Activated naive CD4-positive, alpha-beta T cell treated with anti-CD3 and anti-CD28 coated beads, Interleukin-2, amount 50 U/mL, for 24 hours (primary cell): ENCODE data around the gene HS6ST3.

ENCODE experiments used
- H3K27ac Mint-ChIP-seq: one replicate; pipeline ENCODE4 v1.8.0; 2021; ENCODE audit warnings: mild to moderate bottlenecking, mixed read lengths
- H3K27me3 Mint-ChIP-seq: one replicate; pipeline ENCODE4 v1.8.0; 2021; ENCODE audit warnings: mixed read lengths
- H3K36me3 Mint-ChIP-seq: one replicate; pipeline ENCODE4 v1.8.0; 2021; ENCODE audit warnings: mixed read lengths
- H3K4me1 Mint-ChIP-seq: one replicate; pipeline ENCODE4 v1.8.0; 2021; ENCODE audit warnings: mixed read lengths
- H3K4me3 Mint-ChIP-seq: one replicate; pipeline ENCODE4 v1.8.0; 2021; ENCODE audit warnings: mild to moderate bottlenecking, mixed read lengths
- H3K9me3 Mint-ChIP-seq: one replicate; pipeline ENCODE4 v1.8.0; 2021; ENCODE audit warnings: mixed read lengths

The HS6ST3 gene

DNA sequence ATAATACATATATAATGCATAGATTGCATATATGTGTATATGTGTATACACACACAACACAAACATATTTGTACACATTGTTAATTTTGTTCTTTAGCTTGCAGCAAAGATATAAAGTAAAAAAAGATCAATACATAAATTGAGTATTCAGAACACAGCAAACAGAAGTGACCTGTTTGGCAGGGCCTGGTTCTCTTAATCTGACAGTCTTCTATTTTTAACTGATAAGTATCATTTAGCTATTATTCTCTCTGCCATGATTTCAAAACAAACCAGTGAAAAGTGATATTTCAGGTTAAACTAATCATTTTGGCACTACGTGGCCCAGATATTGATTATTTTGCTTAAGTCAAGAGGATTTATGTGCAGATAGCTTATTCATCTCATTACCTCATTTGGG is 595.0 kb downstream of the HS6ST3 start:
- Mint-ChIP-seq H3K9me3 (peaks cover 9% of the 10 kb centered on the region), H3K36me3 (no peaks in the 10 kb centered on the region), H3K4me1 (no peaks in the 10 kb centered on the region), H3K27ac (no peak overlapping the region), H3K4me3 (no peak overlapping the region), H3K27me3 (no peaks in the 10 kb centered on the region)

DNA sequence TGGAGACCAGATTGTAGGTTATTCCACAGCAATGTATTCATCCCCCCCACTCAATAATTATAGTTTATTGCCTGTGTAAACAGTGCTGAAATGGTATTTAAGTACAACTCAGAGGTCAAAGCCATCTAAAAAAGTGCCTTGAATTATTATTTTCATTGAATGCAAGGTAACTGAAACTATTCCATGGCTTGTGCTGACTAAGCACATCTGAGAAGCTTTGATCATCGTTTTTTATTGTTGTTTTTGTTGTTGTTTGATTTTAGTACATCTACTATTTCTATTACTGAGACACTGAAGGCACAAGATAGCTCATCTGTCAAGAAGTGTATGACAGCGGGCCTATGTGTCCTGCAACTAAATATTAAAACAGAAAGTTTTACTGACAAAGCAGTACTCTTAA is 596.4 kb downstream of the HS6ST3 start:
- Mint-ChIP-seq H3K27me3 (no peaks in the 10 kb centered on the region), H3K27ac (no peak overlapping the region), H3K9me3 (peaks cover 9% of the 10 kb centered on the region), H3K36me3 (no peaks in the 10 kb centered on the region), H3K4me1 (no peaks in the 10 kb centered on the region), H3K4me3 (no peak overlapping the region)

DNA sequence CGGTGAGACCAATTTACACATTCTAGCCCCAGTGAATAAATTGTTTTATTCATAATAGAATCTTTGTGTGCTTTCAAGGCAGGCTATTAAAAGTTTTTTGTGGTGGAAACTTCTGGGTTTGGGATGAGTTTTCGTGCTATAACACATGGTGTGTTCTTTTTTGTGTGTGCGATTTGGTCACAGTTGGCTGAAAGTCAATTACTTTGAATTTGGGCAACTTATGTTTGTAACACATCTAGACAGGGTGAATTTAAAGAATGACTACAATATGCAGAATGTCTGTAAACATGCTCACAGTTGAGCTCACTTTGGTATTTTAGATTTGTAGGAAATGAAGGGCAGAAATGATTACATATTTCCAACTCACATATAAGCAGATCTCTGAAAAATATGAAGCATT is 597.3 kb downstream of the HS6ST3 start:
- Mint-ChIP-seq H3K4me3 (no peak overlapping the region), H3K36me3 (no peaks in the 10 kb centered on the region), H3K27ac (no peak overlapping the region)

DNA sequence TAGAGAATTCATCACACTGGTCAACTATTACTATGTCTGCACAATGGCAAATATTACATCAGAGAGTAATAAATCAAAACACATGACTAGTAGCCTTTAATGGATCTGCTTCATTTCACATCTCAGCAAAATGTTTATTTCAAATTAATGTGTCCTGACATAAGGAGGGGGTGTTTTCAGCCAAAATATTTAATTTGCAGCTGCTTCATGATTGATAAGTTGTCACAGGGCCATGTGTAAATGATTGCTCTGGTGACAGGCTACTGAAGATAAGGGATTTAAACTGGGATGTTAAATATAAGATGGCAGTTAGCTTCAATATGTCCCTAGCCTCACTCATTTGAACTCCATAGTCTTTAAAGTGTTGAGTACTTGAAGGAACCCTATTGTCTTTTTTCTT is 601.1 kb downstream of the HS6ST3 start:
- H3K36me3 Mint-ChIP-seq = no peaks in the 10 kb centered on the region
- H3K4me3 Mint-ChIP-seq = no peak overlapping the region
- no peaks in the 10 kb centered on the region for H3K27me3 Mint-ChIP-seq
- H3K4me1 Mint-ChIP-seq = no peaks in the 10 kb centered on the region
- H3K9me3 Mint-ChIP-seq = peaks cover 5% of the 10 kb centered on the region
- H3K27ac Mint-ChIP-seq = no peak overlapping the region

More for the DNA sequence above, 597.3 kb downstream of the HS6ST3 start:
- Mint-ChIP-seq H3K4me1 (no peaks in the 10 kb centered on the region), H3K9me3 (peaks cover 9% of the 10 kb centered on the region), H3K27me3 (no peaks in the 10 kb centered on the region)

DNA sequence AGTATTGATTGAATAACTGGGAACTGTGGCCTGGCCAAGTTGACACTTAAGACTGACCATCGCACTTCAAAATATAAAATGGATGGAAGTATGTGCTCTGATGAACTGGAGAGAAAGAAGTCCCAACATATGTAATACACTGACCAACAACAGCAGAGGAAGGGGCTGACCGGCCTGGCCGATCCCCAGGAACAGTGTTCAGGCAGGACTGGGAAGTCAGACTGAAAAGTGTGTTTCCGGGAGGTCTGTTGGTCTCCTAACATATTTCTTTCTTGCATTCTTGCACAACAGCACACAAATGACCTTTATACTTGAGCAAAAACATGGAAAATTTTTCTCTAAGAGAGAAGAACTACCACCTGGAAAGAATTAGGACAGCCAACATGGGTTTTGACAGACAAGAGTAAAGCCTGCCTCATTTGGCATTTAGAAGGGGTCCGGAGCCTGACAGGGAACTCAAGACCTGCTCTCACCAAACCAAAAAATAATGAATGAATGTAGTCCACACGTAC is 606.5 kb downstream of the HS6ST3 start:
- Mint-ChIP-seq H3K27ac (no peak overlapping the region), H3K4me1 (no peaks in the 10 kb centered on the region), H3K36me3 (no peaks in the 10 kb centered on the region), H3K9me3 (peaks cover 15% of the 10 kb centered on the region), H3K4me3 (no peak overlapping the region), H3K27me3 (no peaks in the 10 kb centered on the region)

DNA sequence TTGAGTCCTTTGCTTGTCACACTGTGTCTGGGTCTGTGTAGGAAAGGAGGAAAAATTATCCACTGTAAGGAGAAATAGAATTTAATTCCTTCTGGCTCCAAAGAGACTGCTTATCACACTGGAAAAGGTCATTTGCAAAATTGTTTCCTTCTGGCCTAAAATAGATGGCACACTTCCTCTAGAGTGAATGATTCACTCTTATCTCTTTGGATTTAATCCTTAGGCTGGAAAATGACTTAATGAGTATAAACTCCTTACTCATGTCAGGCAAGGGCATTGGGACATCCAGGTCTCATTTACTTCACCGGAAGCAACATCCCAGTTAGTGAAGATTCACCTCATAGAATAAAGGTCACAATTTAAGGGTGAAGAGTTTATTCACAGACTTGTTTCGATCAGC is 610.8 kb downstream of the HS6ST3 start:
- Mint-ChIP-seq H3K27ac (no peak overlapping the region), H3K4me3 (no peak overlapping the region)

DNA sequence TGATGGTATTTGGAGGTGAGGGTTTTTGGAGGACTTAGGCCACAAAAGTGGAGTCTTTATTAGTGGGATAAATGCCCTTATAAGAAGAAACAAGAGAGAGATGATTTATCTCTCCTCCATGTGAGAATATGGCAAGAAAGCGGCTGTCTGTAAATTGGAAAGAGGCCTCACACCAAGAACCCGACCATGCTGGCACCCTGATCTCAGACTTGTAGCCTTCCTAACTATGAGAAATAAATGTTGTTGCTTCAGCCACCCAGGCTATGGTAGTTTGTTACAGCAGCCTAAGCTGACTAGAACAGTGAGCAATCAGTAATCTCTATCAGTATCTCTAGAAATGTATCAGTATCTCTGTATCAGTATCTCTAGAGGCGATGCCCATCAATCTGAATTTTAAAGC is 617.2 kb downstream of the HS6ST3 start:
- H3K27ac Mint-ChIP-seq = no peak overlapping the region
- H3K27me3 Mint-ChIP-seq = no peaks in the 10 kb centered on the region
- H3K36me3 Mint-ChIP-seq = no peaks in the 10 kb centered on the region
- H3K9me3 Mint-ChIP-seq = peaks cover 9% of the 10 kb centered on the region
- no peak overlapping the region for H3K4me3 Mint-ChIP-seq
- no peaks in the 10 kb centered on the region for H3K4me1 Mint-ChIP-seq

More for the DNA sequence above, 610.8 kb downstream of the HS6ST3 start:
- Mint-ChIP-seq H3K4me1 (no peaks in the 10 kb centered on the region), H3K9me3 (peaks cover 20% of the 10 kb centered on the region), H3K27me3 (no peaks in the 10 kb centered on the region), H3K36me3 (no peaks in the 10 kb centered on the region)

DNA sequence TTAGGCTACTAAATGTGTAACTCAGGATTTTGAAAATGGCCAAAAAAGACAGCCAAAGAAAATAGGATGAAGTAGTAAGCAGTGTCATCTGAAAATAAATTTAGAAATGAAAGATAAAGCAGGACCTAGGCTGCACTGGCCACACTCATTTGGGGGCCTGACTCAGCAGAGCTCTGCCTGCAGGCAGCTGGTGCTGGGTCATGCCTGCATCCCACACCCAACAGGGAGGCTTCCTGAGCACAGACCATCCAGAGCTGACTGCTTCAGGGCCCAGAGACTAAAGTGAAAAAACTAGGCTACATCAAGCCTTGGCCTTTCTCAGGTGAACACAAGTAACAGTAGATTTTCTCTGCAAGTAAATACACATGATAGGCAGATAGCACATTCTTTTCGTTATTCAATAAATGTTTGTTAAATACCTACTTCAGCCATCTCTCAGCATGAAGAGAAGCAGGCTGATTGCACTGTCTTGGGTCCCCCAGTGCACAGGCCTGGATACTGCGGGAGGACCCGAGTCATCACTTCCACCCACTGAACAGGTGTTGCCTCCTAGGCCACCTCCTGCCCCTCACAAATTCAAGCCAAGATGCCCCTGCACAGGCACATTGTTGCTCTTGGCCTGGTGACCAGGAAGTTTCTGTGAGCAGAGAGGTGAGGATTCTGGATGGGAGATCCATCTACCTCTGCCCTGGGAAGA is 620.4 kb downstream of the HS6ST3 start:
- no peaks in the 10 kb centered on the region for H3K36me3 Mint-ChIP-seq
- H3K4me3 Mint-ChIP-seq = no peak overlapping the region
- peaks cover 4% of the 10 kb centered on the region for H3K9me3 Mint-ChIP-seq
- H3K27ac Mint-ChIP-seq = no peak overlapping the region
- H3K27me3 Mint-ChIP-seq = no peaks in the 10 kb centered on the region
- H3K4me1 Mint-ChIP-seq = no peaks in the 10 kb centered on the region

DNA sequence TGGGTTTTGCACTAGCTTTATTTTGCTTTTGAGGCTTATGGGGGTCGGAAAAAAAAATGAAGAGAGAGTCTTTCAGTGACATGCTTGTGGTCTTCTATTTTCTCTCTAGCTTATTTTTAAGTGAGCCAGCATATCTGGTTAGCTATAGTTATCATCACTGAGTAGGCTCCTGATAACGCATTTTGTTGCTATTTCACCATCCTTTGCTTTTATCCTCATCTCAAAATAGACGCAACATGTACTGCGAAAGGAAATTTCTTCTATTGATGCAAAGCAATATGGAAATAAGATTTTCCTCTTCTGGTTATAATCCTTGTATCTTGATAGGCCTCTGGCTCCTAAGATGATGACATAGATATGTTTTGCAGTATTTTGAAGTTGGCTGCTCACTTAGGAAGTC is 630.5 kb downstream of the HS6ST3 start:
- Mint-ChIP-seq H3K4me1 (no peaks in the 10 kb centered on the region), H3K9me3 (peaks cover 8% of the 10 kb centered on the region), H3K4me3 (no peak overlapping the region), H3K36me3 (no peaks in the 10 kb centered on the region), H3K27me3 (no peaks in the 10 kb centered on the region), H3K27ac (no peak overlapping the region)

DNA sequence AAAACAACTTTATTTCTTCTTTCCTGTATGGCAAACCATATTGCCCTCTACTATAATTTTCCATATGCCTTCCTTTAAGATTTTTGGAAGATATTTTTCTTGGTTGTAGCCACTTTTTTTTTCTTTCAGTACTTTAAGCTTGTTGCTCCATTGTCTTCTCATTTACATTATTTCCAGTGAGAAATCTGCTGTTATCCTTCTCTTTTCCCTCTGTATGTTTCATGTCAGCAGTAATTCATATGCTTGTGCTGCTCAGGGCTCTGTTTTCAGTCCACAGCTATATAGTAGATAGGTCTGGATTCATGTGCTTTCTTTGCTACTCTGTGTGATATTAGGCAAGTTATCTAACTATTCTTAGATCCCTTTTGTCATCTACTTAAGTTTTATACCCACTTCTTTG is 636.7 kb downstream of the HS6ST3 start:
- Mint-ChIP-seq H3K4me3 (no peak overlapping the region), H3K36me3 (no peaks in the 10 kb centered on the region), H3K27ac (no peak overlapping the region), H3K27me3 (no peaks in the 10 kb centered on the region), H3K4me1 (no peaks in the 10 kb centered on the region), H3K9me3 (peaks cover 8% of the 10 kb centered on the region)

DNA sequence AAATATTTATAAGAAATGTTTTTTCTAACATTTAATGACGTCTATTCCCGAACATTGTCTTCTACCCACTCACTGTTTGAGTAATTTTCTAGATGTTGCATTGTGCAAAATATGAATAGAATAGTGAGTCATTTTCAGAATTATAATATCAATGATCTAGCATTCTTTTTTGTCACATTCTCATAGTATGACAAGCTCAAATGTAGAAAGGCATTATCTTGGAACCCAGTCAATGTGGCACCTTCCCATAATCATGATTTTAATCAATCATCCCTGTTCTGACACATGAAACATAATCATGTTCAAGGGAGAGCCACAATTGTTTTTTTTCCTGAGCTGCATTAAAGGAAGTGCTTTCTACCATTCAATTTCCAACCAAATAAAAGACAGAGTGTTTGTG is 638.6 kb downstream of the HS6ST3 start:
- no peaks in the 10 kb centered on the region for H3K36me3 Mint-ChIP-seq
- H3K27me3 Mint-ChIP-seq = no peaks in the 10 kb centered on the region
- peaks cover 6% of the 10 kb centered on the region for H3K9me3 Mint-ChIP-seq
- H3K4me1 Mint-ChIP-seq = no peaks in the 10 kb centered on the region
- no peak overlapping the region for H3K27ac Mint-ChIP-seq
- no peak overlapping the region for H3K4me3 Mint-ChIP-seq

DNA sequence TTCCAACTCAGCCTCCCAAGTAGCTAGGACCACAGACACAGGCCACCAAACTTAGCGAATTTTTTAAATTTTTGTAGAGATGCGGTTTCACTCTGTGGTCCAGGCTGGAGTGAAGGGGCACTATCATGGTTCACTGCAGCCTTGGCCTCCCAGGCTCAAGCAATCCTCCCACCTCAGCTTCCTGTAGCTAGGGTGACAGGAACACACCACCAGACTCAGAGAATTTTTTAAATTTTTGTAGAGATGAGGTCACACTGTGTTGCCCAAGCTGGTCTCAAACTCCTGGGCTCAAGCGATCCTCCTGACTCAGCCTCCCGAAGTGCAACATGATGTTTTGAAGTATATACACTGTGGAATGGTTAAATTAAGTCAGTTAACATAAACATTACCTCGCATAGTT is 640.8 kb downstream of the HS6ST3 start:
- Mint-ChIP-seq H3K27me3 (no peaks in the 10 kb centered on the region), H3K36me3 (no peaks in the 10 kb centered on the region), H3K4me3 (no peak overlapping the region), H3K9me3 (no peaks in the 10 kb centered on the region), H3K4me1 (no peaks in the 10 kb centered on the region), H3K27ac (no peak overlapping the region)

DNA sequence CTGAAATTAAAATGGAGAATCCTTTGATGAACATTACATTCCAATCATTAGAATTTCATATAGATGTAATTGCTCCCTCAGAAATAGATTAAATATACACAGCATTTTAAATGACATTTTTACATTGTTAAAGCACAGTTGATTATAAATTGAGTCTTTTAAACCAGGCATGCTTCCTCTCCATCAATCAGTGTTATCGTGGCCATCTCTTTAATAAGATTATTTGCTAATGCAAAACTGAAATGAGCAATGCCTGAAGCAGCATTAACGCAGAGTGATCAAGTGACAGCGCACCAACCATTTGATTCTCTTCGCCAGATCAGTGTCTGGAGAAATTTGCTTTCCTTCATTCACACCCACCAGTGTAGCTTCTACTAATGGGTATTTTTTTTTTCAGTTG is 644.6 kb downstream of the HS6ST3 start:
- H3K36me3 Mint-ChIP-seq = no peaks in the 10 kb centered on the region
- H3K27ac Mint-ChIP-seq = no peak overlapping the region
- no peaks in the 10 kb centered on the region for H3K27me3 Mint-ChIP-seq
- H3K4me3 Mint-ChIP-seq = no peak overlapping the region
- H3K9me3 Mint-ChIP-seq = peaks cover 8% of the 10 kb centered on the region
- no peaks in the 10 kb centered on the region for H3K4me1 Mint-ChIP-seq

DNA sequence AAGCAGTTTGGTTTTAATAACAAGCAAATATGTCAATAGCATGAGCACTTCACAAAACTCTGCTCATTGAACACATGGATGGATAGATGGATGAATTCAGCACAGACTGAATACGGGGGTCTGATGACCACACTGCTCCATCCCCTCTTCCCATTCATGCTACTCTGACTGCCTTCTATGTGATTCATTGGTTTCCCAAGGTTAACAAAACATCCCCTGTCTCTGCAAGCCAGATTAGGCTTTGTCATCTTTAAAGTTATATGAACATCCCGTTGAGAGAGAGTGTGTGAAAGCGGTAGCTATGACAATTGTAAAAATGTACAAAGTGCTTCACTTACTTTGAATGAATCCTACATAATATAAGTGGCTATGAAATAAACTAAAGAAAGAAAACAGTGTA is 651.9 kb downstream of the HS6ST3 start:
- H3K27me3 Mint-ChIP-seq = no peaks in the 10 kb centered on the region
- H3K36me3 Mint-ChIP-seq = no peaks in the 10 kb centered on the region
- no peak overlapping the region for H3K27ac Mint-ChIP-seq
- peaks cover 17% of the 10 kb centered on the region for H3K9me3 Mint-ChIP-seq
- no peak overlapping the region for H3K4me3 Mint-ChIP-seq
- H3K4me1 Mint-ChIP-seq = no peaks in the 10 kb centered on the region

DNA sequence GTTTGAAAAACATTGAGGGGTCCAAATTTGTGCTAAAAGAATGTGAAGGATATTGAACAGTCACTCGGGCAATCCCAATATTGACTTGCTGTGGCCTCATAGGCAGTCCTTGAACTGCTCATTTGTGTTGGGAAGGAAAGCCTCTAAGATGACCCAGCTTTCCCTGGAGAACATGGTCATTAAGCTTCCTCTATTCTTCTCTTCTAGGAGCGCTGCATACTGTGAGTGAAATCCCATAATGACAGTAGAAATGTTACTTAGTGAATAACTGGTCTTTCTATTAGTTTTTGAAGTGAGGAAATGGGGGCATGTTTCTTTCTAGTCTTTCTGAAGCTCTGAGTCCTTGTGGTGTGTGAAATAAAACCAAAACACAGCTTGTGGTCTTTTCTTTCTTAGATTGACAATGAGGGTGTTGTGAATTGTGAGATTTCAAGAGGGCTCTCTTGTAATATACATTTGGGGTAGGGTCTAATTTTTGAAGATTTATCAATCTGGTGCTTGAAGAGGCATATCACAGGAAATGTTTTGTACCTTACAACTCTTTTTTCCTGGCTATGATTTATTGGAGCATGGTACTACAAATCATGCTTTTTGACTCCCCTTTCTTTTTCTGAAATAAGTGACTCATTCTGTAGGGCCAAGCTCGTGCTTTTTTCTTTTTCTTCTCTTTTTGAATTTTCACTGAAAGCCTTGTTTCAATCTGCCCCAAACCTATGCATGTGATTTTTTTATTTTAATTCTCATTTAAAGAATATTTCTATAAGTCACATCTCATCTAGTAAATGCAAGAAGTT is 653.6 kb downstream of the HS6ST3 start:
- no peak overlapping the region for H3K27ac Mint-ChIP-seq
- no peaks in the 10 kb centered on the region for H3K27me3 Mint-ChIP-seq

More for the DNA sequence above, 653.6 kb downstream of the HS6ST3 start:
- Mint-ChIP-seq H3K36me3 (no peaks in the 10 kb centered on the region), H3K4me3 (no peak overlapping the region), H3K9me3 (peaks cover 12% of the 10 kb centered on the region), H3K4me1 (no peaks in the 10 kb centered on the region)
